Measurements from ENCODE around the gene FAM234B.

FAM234B gene

GRCh38 chr12:13094367-13094766 lies 50.2 kb downstream of the FAM234B start:
- DNase-seq, result peak; percentile 53

DNA sequence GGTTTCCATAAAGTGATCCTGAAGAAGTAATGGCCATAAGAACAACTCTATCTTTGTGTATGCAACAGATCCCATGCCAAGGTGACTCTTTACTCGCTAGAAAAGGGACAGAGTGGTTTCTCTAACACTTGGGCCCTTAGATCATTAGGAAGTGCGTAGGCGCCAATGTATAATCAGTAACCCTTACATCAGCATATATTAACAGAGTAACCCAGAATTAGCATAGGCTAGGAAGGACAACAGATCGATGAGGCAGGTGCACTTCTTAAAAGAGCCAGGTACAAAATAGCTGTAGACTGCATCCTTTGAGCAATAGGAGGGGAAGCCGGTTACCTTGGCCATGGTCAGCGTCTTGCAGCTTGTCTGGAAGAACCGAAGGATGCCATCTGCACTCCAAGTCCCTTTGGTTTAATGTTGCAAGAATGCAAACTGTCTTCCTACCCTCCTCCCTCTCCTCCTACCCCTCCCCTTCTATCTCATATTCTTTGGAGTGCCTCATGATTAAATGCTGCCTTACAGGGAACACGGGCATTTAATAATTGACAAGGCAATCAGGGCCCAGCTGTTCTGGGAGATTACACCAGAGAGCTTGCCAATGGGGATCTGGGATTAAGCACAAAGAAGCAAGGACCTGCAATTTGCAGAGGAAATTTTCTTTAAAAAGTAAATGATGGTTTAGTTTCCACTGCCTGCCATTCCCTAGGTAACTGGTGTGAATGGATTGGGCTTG lies 51.2 kb downstream of the FAM234B start:
- no peak for DNase-seq

DNA sequence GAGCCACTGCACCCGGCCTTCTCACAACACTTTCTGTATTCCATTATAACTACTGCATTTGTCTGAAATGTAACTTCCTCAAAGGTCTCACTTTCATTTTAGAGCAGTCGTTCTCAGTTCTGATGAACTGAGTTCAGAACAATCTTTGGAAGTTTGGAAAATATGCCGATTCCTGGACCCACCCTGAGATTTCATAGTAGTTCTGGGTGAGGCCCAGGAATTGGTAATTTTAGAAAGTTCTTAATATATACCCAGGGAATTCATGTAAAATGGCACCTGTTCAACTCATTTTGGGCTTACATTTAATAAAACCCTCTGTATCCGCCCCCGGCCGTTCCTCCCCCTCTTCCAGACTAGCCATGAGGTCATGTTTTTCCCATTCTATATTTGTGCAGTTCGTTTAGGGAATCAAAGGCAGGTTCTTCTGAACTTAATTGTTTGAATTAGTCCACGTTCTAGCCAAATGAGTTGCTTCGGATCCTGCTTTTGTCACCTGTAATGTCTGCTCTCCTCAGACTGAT lies 53.4 kb downstream of the FAM234B start:
- no peak for DNase-seq

GRCh38 chr12:13099066-13099843 lies 55.1 kb downstream of the FAM234B start:
- no peak for DNase-seq

DNA sequence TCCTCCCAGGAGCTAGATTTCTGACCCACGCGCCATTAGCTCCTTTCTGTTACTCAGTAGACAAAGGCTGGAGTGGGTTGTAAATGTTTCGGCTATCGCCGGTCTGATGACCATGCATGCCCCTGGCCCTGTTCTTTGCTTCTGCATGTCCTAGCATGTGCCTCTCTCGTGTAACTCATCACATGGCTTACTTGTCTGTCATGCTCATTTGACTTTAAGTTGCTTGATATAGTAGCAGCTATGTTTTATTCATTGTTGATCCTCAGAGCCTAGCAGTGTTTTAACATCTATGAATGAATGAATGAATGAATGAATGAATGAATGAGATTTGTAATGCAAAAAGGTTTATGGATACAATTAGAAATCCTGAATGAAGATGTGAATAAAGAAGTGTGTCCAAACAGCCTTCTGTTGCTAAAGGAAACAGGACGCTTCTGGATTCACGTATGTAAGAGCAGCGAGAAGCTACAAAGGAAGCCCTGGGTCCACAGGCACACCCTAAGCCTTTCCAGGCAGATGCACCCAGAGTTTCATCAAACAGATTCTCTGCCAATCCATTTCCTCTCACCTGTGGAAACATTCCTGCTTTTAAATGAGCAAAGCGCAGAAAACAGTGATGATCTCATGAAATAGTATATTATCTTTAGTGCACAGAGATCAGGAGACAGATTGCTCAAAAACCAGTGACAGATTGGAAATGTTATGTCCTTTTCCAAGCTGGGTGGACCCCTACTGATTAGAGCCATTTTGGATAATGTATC lies 55.8 kb downstream of the FAM234B start:
- DNase-seq, result no peak

DNA sequence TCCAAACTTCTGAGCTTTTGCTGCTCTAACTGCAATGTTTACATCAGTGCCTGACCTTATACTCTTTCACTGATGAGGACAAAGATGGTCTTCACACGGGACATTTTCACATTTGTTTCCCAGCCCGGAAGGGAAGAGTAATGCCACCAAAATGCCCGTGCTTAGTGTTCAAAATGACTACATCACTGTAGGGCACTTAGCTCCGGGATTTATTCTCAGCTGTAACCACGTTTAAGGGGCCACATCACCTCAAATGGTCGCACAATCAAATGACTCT lies 56.4 kb downstream of the FAM234B start:
- DNase-seq, result no peak

- peak; percentile 94 for DNase-seq
These were observed 56.9 kb downstream of the FAM234B start for GRCh38 chr12:13100882-13101769.

DNA sequence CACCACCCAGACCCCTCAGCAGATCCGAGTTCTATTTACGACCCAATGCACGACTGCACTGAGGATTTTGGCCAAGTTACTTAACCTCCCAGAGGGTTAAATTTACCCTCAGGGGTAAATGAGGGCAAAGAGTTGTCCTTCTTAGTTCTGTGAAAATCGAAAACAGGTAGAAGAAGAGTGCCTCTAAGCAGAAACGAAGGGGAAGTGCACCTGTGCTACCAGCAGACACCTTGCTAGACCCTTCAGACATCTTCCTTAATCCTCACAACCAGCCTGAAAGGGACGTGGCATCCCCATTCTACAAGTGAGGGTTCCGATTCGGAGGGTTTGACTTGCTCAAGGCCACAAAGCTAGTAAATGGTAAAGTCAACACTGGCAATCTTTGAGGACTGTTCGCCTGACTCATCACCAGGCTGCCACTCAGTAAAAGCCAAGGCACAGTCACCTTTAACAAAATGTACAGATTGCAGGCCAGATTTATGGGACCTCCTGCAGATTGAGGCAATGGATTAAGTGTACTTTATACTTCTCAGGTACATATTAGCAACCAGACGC lies 57.7 kb downstream of the FAM234B start:
- DNase-seq, result peak; percentile 68

- no peak for DNase-seq
These were observed 58.4 kb downstream of the FAM234B start for GRCh38 chr12:13102461-13103195.

DNA sequence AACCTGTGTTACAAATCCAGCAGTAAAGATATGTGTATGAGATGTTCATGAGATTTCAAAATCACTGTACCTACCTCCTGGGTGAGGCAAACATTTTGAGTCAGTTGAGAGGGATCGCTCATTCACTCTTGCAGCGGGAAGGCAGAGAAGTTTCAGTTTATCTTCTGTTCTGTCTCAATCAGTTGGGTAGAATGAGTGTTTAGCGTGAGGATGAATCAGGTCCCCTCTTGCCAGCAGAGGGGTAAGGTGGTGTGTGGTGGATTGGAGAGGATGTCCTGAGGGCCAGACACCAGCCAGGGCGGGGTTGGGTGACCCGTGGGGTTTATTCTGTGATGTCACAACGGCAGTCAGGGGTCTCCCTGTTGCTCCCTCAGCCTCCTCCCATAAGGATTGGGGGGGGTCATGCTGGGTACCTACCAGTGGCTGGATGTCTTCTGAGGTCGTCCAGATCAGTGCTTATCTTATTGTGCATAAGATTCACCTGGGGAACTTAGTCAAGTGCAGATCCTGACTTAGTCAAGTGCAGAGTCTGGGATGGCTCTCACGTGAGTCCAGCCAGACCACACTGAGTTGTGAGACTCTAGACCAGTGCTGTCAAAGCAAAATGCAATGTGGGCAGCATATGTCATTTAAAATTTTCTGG lies 59.3 kb downstream of the FAM234B start, which contains the start of gene GSG1:
Gene GSG1, minus strand, starts transcription at position 277 of the 643 bp plus-strand sequence. Its CDS starts 155 bp downstream, at position 122.
- DNase-seq, result peak; percentile 94

DNA sequence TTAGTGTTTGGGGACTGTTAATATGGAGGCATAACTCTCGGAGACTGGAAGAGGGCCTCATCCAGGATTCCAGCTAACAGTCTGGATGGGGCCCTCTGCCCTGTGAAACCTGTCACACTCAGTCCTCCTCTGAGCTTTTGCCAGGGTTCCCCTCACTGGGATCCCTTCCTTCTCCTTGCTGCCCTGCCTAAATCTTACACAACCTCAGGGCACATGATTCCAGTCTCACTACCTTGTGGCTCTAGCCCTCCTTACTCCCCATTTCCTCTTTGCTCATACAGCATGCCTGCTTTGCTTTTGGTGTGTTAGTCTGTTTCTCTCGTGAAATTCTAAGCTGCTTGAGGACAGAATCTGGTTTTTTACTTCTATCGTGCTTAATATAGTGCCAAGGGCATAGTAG lies 60.2 kb downstream of the FAM234B start:
- DNase-seq, result no peak

- no peak for DNase-seq
These were observed 61.6 kb downstream of the FAM234B start for GRCh38 chr12:13105781-13106180.

DNA sequence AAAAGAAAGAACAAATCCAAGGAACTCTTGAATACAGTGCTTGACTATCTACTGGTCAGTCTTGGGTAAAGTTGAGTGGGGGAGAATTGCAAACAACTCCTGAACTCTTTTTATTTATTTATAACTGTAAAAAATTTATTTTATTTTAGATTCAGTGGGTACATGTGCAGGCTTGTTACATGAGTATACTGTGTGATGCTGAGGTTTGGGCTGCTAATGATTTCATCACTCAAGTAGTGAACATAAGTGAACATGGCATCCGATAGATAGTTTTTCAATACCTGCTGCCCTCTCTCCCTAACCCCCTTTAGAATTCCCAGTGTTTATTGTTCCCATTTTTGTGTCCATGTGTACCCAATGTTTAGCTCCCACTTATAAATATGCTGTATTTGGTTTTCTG lies 62.5 kb downstream of the FAM234B start:
- no peak for DNase-seq

DNA sequence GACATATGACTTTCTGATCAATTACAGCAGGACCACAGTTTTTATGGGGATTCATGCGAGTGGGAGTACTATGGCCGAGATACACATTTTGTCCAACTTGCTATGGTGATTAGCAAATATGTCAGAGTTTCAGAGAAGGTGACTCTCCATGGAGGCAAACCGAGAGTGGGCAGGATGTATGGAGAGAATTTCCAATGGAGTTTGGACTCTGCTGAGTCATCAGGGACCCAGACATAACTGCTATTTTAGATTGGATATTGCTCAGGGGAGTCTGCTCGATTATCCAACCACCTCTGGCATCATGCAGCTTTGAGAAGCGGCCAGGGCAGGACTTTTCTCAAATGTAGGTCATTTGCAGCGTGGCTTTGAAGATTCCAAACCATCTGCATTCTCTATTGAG lies 68.8 kb downstream of the FAM234B start:
- no peak for DNase-seq

GRCh38 chr12:13114251-13115052 lies 70.3 kb downstream of the FAM234B start:
- DNase-seq, result no peak

GRCh38 chr12:13116259-13116658 lies 72.1 kb downstream of the FAM234B start:
- no peak for DNase-seq

DNA sequence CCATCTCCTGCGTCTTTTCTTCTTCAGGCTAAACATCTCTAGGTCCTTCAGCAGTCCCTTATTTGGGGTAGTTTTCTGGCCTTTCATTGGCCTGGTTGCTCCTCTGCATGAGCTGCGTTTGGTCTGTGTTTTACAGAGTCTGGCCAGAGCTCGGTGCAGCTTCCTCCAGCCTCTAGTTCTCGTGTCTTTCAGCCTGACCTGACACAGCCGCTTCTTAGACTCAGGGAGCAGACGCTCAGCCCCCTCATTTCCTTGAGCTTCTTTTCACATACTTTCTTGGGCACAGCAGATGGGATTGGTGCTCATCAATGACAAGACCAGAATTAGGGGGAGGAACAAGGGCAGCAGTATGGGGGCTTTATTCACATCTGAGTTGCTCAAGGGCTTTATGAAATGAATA lies 72.8 kb downstream of the FAM234B start:
- no peak for DNase-seq

- no peak for DNase-seq
These were observed 75.6 kb downstream of the FAM234B start for GRCh38 chr12:13119826-13120225.

DNA sequence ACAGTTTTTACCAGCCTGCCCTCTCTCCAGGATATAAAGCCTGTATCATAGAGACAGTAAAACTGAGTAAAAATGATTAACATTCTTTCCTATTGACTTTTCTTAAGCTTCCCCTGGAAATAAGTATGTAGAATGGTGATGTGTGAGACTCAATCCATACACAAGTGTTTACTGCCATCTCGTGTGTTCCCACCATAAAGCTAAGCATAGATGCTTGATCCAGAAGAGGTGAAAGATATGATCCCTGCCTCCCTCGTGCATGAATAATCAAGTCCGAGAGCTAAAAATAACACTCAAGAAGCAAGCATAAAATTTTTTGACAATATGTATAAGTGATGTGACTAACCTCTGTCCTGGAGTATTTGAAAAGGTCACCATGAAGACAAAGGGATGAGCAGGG lies 76.2 kb downstream of the FAM234B start:
- no peak for DNase-seq

DNA sequence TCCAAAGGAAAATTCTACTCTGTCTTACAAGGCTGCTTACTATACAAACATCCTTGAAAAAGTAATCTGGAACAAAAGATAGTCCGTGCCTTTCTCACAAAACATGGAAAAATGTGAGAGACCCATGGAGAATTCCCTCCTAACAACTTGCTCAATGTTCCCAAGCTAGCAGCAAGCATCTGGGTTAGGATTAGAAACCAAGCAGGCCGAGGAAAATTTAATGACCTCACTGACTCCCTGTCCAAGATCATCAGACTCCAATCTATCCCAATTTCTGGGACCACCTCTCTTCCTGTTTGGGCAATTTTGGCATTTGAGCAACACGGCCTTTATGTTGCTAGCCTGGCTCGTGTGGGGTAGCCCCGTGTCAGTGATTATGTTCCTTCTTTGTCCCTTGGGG lies 77.4 kb downstream of the FAM234B start:
- no peak for DNase-seq

Data from activated CD4-positive, alpha-beta T cell treated with anti-CD3 and anti-CD28 coated beads, Interleukin-10, Interleukin-2, amounts not matched to agents 100 ng/mL and 50 ng/mL, durations not matched to agents 16 hours and 8 hours (primary cell).